ENCODE measurements around the gene CLEC1B. TPM values are rescaled to one million over a fixed set of nuclear protein-coding genes. Genes with fewer than 3 reads are reported as not detected.

Gene CLEC1B
- total RNA-seq, 6 donors from 2014 or later, result 0.23 to 1.4 (median 0.68) TPM; not detected in 2

DNA sequence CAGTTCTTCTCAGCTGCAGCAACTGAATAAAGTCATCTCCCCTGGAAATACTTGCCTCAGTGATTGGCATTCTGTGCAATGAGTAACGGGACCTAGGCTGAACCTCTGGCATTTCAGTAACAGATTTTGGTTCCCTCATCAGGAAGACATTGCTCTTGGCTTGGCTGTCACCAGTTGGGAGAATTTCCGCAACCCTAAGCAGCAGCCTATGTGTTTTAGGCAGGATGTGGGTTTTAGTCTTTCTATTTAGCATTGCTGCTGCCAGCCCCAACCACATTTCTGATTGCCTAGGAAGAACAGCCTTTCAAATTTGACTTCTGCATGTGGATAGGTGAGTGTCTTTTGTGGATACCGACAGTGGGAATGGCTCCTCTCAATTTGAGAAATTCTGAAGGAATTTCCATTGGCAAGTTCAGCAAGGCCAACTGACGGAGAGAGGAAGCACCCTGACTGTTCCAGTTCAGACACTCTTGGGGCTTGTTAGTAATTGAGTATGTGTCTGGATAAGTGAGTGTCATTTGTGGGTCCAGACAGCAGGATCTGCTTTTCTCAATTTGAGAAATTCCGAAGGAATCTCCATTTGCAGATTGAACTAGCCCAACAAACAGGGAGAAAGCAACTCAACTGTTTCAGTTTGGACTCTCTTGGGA lies 47.8 kb downstream of the CLEC1B start:
- Histone ChIP-seq H3K4me1 (peaks cover 0 to 6% (median 3%) of the 10 kb centered on the region in 4 donors), H3K9me3 (no peaks in the 10 kb centered on the region), H3K4me3 (no peak overlapping the region), H3K27me3 (no peaks in the 10 kb centered on the region), H3K27ac (no peak overlapping the region), H3K36me3 (no peaks in the 10 kb centered on the region)
- DNase-seq (no peak), ATAC-seq (ENCODE audit: low FRiP score in 2 of 2) (no peak)
- TF ChIP-seq, protein P1, sequence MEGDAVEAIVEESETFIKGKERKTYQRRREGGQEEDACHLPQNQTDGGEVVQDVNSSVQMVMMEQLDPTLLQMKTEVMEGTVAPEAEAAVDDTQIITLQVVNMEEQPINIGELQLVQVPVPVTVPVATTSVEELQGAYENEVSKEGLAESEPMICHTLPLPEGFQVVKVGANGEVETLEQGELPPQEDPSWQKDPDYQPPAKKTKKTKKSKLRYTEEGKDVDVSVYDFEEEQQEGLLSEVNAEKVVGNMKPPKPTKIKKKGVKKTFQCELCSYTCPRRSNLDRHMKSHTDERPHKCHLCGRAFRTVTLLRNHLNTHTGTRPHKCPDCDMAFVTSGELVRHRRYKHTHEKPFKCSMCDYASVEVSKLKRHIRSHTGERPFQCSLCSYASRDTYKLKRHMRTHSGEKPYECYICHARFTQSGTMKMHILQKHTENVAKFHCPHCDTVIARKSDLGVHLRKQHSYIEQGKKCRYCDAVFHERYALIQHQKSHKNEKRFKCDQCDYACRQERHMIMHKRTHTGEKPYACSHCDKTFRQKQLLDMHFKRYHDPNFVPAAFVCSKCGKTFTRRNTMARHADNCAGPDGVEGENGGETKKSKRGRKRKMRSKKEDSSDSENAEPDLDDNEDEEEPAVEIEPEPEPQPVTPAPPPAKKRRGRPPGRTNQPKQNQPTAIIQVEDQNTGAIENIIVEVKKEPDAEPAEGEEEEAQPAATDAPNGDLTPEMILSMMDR (IDR thresholded peaks at IDR 0.05), result no peak
- TF ChIP-seq POLR2A (IDR thresholded peaks at IDR 0.05) (no peak), EP300 (IDR thresholded peaks at IDR 0.05) (no peak), POLR2AphosphoS5 (IDR thresholded peaks at IDR 0.05) (no peak)
- WGBS, 2 donors, result 64 to 76% methylated on average over 5 of the region's 5 CpGs

DNA sequence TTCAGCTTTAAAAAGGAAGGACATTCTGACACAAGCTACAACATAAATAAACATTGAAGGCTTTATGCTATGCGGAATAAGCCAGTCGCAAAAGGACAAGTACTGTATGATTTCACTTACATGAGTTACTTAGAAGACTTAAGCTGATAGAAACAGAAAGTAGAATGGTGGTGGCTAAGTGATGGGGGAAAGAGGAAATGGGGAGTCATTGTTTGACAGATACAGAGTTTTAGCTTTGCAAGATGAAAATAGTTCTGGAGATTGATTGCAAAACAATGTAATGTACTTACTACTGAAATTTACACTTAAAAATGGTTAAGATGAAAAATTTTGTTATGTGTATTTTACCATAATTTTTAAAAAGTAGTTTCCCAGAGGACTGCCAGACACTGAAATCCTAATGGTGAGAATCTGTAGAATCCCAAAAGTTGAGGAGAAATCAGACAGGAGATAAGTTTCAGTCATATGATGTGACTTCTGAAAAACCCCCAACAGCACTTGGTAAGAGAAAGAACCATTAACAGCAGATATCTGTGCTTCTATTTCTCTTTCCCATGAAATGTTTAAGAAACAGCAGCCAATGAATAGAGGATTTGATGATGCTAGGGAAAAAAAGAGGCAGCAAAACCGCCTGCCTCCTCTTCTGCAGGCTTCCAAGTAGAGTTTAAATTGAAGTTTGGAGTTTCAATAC lies 50.2 kb downstream of the CLEC1B start:
- 52 to 55% methylated on average over 3 of the region's 3 CpGs for WGBS, 2 donors
- ATAC-seq (ENCODE audit: low FRiP score in 2 of 2) (peak in 1 of 2 donors; percentile 61), DNase-seq (no peak)
- Histone ChIP-seq H3K4me3 (no peak overlapping the region), H3K27ac (no peak overlapping the region), H3K36me3 (no peaks in the 10 kb centered on the region), H3K4me1 (peaks cover 0 to 6% (median 3%) of the 10 kb centered on the region in 4 donors), H3K27me3 (no peaks in the 10 kb centered on the region), H3K9me3 (no peaks in the 10 kb centered on the region)
- no peak for TF ChIP-seq EP300 (IDR thresholded peaks at IDR 0.05)
- TF ChIP-seq, protein P1 (IDR thresholded peaks at IDR 0.05), result no peak
- no peak for TF ChIP-seq POLR2A (IDR thresholded peaks at IDR 0.05)
- no peak for TF ChIP-seq POLR2AphosphoS5 (IDR thresholded peaks at IDR 0.05)

DNA sequence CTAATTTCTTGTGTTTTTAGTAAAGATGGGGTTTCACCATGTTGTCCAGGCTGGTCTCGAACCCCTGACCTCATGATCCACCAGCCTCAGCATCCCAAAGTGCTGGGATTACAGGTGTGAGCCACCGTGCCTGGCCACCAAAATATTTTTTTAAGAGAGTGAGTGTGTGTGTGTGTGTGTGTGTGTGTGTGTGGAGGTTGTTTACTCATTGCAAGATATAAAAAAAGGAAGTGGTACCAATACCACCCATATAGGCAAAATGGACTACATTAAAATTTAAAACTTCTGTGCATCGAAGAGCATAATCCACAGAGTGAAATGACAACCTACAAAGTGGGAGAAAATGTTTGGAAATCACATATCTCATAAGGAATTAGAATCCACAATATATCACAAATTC lies 51.2 kb downstream of the CLEC1B start:
- 63 to 90% methylated on average over 3 of the region's 3 CpGs for WGBS, 2 donors
- Histone ChIP-seq H3K9me3 (no peaks in the 10 kb centered on the region), H3K36me3 (no peaks in the 10 kb centered on the region), H3K27ac (no peak overlapping the region), H3K4me3 (no peak overlapping the region), H3K4me1 (peaks cover 0 to 6% (median 3%) of the 10 kb centered on the region in 4 donors), H3K27me3 (no peaks in the 10 kb centered on the region)
- DNase-seq, result no peak
- no peak for TF ChIP-seq POLR2AphosphoS5 (IDR thresholded peaks at IDR 0.05)
- TF ChIP-seq EP300 (IDR thresholded peaks at IDR 0.05), result no peak
- TF ChIP-seq, protein P1 (IDR thresholded peaks at IDR 0.05), result no peak
- TF ChIP-seq POLR2A (IDR thresholded peaks at IDR 0.05), result no peak
- ATAC-seq (ENCODE audit: low FRiP score in 2 of 2), result no peak

DNA sequence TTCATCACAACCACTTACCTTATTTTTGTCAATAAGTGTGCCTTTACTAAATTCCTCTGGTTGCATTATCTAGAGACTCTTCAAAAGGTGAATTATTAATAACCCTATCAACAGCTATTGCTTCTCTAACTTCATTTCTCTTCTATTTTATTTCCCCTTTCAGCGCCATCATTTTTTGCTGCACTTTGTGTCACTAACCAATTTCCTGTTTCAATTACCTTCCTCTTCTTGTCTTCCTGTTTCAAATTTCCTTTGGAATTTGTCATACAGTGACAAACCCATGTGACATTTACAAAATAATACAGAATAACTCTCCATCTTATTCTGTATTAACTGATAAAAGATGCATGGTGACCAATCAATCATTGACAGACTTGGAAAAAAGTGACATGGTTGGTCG lies 54.5 kb downstream of the CLEC1B start:
- 34 to 38% methylated on average over 2 of the region's 2 CpGs for WGBS, 2 donors

More for the DNA sequence above, 54.5 kb downstream of the CLEC1B start:
- Histone ChIP-seq H3K9me3 (no peaks in the 10 kb centered on the region), H3K27ac (peak overlapping the region in 1 of 4 donors; percentile 24), H3K27me3 (no peaks in the 10 kb centered on the region), H3K4me3 (no peak overlapping the region), H3K36me3 (no peaks in the 10 kb centered on the region), H3K4me1 (peaks cover 0 to 5% (median 0%) of the 10 kb centered on the region in 4 donors)
- TF ChIP-seq POLR2A (IDR thresholded peaks at IDR 0.05), result no peak
- TF ChIP-seq POLR2AphosphoS5 (IDR thresholded peaks at IDR 0.05), result no peak
- TF ChIP-seq EP300 (IDR thresholded peaks at IDR 0.05), result no peak
- TF ChIP-seq, protein P1 (IDR thresholded peaks at IDR 0.05), result no peak
- DNase-seq, result no peak
- ATAC-seq (ENCODE audit: low FRiP score in 2 of 2), result no peak

Measured in upper lobe of left lung (tissue), 6 donors.